VCaP (cell line): Measurements from ENCODE around the gene RPL9.

Experiments
- H3K27ac ChIP-seq: fragments of 450-650 bp; 2 replicates; pipeline ENCODE4 v1.5.1; 2017
- TF ChIP-seq, protein P1 (sequence below): fragments of 450-650 bp; conservative IDR thresholded peaks from 2 replicates; pipeline ENCODE4 v1.5.1; 2017; ENCODE audit warnings: mild to moderate bottlenecking, moderate library complexity

RPL9 gene

DNA sequence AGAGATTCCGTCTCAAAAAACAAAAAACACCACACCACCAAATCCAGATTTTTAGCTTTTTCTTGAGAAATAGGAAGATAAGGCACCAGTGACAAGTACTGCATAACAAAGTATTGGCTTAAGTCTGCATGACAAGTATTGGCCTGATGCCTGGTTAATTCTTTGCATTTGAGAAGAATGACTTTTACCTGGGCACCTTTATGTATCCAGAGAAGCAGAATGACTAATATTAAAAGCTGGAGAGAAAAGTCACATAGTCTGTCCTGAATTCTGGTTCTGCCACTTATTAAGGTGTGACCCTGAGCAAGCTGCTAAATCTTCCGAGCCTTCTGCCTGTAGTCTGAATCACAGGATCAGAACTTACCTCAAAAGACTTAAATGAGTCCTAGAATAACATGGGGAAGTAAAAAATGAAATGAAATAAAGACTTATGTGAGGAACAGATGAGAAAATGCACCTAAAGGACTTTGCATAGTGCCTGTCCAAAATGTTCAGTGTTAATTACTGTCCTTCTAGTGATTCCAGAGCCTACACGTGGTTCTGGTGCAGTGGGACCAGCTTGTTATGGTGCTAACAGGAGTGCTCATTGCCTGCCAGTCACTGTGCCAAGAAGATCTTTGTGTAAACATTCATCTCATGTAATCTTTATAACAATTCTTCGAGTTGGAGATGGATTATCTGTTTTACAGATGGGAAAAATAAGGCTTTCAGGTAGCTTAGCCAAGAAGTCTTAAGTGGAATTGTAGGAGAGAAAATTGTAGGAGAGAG is 36.9 kb upstream of the RPL9 start:
- TF ChIP-seq, protein P1, sequence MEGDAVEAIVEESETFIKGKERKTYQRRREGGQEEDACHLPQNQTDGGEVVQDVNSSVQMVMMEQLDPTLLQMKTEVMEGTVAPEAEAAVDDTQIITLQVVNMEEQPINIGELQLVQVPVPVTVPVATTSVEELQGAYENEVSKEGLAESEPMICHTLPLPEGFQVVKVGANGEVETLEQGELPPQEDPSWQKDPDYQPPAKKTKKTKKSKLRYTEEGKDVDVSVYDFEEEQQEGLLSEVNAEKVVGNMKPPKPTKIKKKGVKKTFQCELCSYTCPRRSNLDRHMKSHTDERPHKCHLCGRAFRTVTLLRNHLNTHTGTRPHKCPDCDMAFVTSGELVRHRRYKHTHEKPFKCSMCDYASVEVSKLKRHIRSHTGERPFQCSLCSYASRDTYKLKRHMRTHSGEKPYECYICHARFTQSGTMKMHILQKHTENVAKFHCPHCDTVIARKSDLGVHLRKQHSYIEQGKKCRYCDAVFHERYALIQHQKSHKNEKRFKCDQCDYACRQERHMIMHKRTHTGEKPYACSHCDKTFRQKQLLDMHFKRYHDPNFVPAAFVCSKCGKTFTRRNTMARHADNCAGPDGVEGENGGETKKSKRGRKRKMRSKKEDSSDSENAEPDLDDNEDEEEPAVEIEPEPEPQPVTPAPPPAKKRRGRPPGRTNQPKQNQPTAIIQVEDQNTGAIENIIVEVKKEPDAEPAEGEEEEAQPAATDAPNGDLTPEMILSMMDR, result no peak
- peak overlapping the region; percentile 64 for H3K27ac ChIP-seq

DNA sequence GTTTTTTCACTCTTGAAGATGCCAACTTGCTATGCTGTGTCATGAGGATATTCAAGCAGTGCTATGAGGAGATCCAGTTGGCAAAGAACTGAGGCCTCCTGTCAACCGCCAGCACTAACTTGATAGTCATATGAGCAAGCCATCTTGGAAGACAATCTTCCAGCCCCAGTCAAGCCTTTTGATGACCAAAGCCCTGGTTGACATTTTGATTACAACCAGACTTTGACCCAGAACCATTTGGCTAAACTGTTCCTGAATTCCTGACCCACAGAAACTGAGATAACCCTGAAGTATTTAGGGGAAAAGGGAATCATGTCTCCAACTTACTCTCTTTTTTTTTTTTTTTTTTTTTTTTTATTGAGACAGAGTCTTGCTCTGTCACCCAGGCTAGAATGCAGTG is 35.6 kb upstream of the RPL9 start:
- no peak overlapping the region for H3K27ac ChIP-seq
- TF ChIP-seq, protein P1, result no peak

DNA sequence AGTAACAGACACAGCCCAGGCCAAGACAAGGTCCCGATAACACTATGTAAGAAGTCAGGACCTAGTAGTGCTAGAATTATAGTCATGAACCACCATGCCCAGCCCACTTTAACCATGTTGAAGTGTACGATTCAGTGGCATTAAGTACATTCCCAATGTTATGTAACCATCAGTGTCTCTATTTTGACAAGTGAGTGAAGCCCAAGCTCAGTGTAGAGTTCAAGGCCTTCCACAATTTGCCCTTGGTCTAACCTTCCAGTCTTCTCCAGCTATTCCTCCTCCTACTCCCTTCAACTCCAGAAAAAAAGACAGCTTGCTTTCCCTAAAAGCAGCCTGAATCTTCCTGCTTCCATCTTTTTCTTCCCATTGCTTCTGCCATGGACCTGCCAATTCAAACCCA is 31.6 kb upstream of the RPL9 start:
- no peak overlapping the region for H3K27ac ChIP-seq
- TF ChIP-seq, protein P1, result no peak

DNA sequence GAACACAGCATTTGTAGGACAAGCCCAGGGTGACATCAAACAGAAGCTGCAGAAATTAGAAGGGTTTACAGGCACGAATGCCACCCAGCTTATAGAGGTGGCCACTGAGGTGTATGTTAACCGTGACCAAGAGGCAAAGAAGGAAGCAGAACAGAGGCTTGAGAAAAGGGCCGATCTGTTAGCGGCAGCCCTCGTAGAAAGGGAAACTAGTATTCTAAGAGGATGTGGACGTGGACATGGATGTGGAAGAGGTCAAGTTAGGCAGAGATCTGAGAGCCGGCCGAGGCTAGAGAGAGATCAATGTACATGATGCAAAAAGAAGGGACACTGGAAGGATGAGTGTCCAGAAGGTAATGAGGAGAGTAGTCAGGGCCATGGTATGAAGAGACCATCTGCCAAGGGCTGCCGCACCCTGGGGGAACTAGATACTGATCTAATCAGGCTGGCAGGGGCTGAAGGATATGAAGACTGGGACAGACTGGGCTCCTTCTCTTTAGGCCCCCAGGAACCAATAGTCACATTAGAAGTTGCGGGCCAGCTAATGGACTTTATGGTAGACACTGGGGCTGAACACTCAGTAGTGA is 27.6 kb upstream of the RPL9 start:
- TF ChIP-seq, protein P1, result no peak

DNA sequence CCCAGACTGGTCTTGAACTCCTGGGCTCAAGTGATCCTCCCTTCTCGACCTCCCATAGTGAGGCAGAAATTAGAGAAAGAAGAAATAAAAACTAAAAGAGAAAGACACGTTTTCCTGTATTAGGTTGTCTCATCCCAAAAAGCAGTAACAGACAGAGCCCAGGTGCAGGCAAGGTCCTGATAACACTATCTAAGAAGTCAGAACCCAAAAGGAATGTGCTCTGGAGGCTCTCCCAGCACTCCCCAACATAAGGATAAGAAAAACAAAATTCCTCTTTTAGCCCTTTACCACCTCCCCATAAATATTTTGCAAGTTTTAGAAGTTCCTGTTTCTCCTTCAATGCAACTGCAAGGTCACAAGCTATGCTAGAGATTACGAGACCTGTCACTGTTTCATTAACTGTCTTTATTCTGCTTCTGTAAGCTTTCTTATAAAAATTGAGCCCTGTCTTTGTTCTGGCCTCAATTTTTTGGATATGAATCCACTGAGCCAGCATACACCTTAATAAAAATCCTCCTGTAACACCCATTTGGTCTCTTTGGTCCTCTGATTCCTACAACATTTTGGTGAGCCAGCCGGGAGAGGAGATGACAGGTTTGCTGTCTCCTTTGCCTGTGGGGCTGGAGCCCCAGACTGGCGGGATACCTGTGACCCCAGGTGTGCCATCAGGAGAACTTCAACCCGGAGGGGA is 26.0 kb upstream of the RPL9 start:
- TF ChIP-seq, protein P1, result no peak

More for the DNA sequence above, 27.6 kb upstream of the RPL9 start:
- H3K27ac ChIP-seq, result no peak overlapping the region

DNA sequence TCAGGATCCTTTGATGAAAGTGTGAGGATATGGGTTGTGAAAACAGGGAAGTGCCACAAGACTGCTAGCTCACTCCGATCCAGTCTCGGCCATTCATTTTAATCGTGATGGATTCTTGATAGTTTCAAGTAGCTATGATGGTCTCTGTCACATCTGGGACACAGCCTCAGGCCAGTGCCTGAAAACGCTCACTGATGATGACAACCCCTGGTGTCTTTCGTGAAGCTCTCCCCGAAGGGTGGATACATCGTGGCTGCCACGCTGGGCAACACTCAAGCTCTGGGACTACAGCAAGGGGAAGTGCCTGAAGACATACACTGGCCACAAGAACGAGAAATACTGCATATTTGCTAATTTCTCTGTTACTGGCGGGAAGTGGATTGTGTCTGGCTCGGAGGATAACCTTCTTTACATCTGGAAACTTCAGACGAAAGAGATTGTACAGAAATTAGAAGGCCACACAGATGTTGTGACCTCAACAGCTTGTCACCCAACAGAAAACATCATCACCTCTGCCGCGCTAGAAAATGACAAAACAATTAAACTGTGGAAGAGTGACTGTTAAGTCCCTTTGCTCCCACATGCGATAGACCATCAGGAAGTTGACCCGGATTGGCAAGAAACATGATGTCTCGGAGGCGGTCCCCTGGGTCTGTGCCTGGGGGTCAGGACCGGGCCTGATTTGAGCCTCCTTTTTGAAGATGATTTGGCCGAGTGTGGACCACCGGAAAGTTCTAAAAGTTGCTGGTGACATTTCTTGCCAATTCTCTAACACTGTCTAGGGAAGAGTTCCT is 22.4 kb upstream of the RPL9 start:
- TF ChIP-seq, protein P1, result no peak
- H3K27ac ChIP-seq, result no peak overlapping the region

More for the DNA sequence above, 26.0 kb upstream of the RPL9 start:
- H3K27ac ChIP-seq, result no peak overlapping the region

DNA sequence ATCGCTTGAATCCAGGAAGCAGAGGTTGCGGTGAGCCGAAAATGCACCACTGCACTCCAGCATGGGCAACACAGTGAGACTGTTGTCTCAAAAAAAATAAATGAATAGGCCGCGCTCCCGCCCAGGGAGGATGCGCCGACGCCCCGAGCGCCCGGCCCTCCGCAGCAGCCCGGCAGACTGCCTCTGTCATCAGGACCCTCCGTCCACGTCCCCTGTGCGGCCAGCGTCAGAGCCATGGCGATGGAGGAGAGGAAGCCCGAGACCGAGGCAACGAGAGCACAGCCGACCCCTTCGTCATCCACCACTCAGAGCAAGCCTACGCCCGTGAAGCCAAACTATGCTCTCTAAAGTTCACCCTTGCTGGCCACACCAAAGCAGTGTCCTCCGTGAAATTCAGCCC is 21.5 kb upstream of the RPL9 start:
- H3K27ac ChIP-seq, result no peak overlapping the region
- TF ChIP-seq, protein P1, result no peak
